ENCODE data around the gene NRARP. TPM values are rescaled to one million over a fixed set of nuclear protein-coding genes. Genes with fewer than 3 reads are reported as not detected.

Gene NRARP
- total and polyA plus RNA-seq, 10 of the 15 experiments (the other 5 are each of a cell fraction or from before 2014, with no cell fraction given): 0.06 to 9.2 (median 2.2) TPM; not detected in 2

GRCh38 chr9:137297966-137298365 lies 4.1 kb downstream of the NRARP start (continued):
- TF ChIP-seq ZBTB40 (IDR thresholded peaks at IDR 0.05; ENCODE audit: borderline replicate concordance) (no peak), HDGF (IDR thresholded peaks at IDR 0.05) (no peak), NFYB (IDR thresholded peaks at IDR 0.05; ENCODE audit: insufficient read depth, low read depth, low read length) (no peak), PAX8 (IDR thresholded peaks at IDR 0.05) (no peak), FOXK2 (IDR thresholded peaks at IDR 0.05) (no peak), RB1 (IDR thresholded peaks at IDR 0.05; ENCODE audit: borderline replicate concordance) (no peak), KAT2A (conservative IDR thresholded peaks at IDR 0.05; ENCODE audit: control insufficient read depth, low read depth, low read length) (no peak)
- TF ChIP-seq, protein P1, sequence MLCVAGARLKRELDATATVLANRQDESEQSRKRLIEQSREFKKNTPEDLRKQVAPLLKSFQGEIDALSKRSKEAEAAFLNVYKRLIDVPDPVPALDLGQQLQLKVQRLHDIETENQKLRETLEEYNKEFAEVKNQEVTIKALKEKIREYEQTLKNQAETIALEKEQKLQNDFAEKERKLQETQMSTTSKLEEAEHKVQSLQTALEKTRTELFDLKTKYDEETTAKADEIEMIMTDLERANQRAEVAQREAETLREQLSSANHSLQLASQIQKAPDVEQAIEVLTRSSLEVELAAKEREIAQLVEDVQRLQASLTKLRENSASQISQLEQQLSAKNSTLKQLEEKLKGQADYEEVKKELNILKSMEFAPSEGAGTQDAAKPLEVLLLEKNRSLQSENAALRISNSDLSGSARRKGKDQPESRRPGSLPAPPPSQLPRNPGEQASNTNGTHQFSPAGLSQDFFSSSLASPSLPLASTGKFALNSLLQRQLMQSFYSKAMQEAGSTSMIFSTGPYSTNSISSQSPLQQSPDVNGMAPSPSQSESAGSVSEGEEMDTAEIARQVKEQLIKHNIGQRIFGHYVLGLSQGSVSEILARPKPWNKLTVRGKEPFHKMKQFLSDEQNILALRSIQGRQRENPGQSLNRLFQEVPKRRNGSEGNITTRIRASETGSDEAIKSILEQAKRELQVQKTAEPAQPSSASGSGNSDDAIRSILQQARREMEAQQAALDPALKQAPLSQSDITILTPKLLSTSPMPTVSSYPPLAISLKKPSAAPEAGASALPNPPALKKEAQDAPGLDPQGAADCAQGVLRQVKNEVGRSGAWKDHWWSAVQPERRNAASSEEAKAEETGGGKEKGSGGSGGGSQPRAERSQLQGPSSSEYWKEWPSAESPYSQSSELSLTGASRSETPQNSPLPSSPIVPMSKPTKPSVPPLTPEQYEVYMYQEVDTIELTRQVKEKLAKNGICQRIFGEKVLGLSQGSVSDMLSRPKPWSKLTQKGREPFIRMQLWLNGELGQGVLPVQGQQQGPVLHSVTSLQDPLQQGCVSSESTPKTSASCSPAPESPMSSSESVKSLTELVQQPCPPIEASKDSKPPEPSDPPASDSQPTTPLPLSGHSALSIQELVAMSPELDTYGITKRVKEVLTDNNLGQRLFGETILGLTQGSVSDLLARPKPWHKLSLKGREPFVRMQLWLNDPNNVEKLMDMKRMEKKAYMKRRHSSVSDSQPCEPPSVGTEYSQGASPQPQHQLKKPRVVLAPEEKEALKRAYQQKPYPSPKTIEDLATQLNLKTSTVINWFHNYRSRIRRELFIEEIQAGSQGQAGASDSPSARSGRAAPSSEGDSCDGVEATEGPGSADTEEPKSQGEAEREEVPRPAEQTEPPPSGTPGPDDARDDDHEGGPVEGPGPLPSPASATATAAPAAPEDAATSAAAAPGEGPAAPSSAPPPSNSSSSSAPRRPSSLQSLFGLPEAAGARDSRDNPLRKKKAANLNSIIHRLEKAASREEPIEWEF (IDR thresholded peaks at IDR 0.05; ENCODE audit: insufficient replicate concordance, low read depth, low read length): no peak

All from GM12878 (cell line).